ENCODE results near the gene CSNK1D. TPM values are rescaled to one million over a fixed set of nuclear protein-coding genes. Genes with fewer than 3 reads are reported as not detected.
A peak's percentile ranks its signal among the peaks of the same experiment; 100 is the strongest.
"Not testable (repeated sequence)": the region's sequence is repeated elsewhere in the genome, so short reads cannot be mapped to it uniquely, and the experiment has no call there.

CSNK1D gene
- total and polyA plus RNA-seq, 12 donors: 23.7 to 185 (median 125) TPM

GRCh38 chr17:82258555-82258954 is 14.9 kb downstream of the CSNK1D start:
- Histone ChIP-seq H3K4me1 (replicated peaks in 1 of 2) (no peaks in the 10 kb centered on the region), H3K27me3 (no peaks in the 10 kb centered on the region), H3K36me3 (replicated peaks in 1 of 2) (peaks cover 0 to 70% of the 10 kb centered on the region in 2 donors), H3K27ac (peak overlapping the region in 1 of 5 donors; percentile 3), H3K9me3 (replicated peaks in 1 of 3) (no peaks in the 10 kb centered on the region), H3K4me3 (no peak overlapping the region)
- WGBS, 4 donors: 68 to 80% (median 73%) methylated on average over 5 of the region's 5 CpGs
- intact Hi-C loops (cut with DNase I): no loop called here
- no peak for DNase-seq
- no peak for TF ChIP-seq POLR2A (IDR thresholded peaks at IDR 0.05)
- TF ChIP-seq, protein P1, sequence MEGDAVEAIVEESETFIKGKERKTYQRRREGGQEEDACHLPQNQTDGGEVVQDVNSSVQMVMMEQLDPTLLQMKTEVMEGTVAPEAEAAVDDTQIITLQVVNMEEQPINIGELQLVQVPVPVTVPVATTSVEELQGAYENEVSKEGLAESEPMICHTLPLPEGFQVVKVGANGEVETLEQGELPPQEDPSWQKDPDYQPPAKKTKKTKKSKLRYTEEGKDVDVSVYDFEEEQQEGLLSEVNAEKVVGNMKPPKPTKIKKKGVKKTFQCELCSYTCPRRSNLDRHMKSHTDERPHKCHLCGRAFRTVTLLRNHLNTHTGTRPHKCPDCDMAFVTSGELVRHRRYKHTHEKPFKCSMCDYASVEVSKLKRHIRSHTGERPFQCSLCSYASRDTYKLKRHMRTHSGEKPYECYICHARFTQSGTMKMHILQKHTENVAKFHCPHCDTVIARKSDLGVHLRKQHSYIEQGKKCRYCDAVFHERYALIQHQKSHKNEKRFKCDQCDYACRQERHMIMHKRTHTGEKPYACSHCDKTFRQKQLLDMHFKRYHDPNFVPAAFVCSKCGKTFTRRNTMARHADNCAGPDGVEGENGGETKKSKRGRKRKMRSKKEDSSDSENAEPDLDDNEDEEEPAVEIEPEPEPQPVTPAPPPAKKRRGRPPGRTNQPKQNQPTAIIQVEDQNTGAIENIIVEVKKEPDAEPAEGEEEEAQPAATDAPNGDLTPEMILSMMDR (IDR thresholded peaks at IDR 0.05): no peak

GRCh38 chr17:82257473-82257872 is 16.0 kb downstream of the CSNK1D start:
- 61 to 74% (median 71%) methylated on average over 9 to 10 of the region's 10 CpGs for WGBS, 4 donors
- Histone ChIP-seq H3K27me3 (no peaks in the 10 kb centered on the region), H3K4me3 (no peak overlapping the region), H3K4me1 (replicated peaks in 1 of 2) (no peaks in the 10 kb centered on the region), H3K27ac (no peak overlapping the region), H3K36me3 (replicated peaks in 1 of 2) (peaks cover 0 to 70% of the 10 kb centered on the region in 2 donors), H3K9me3 (replicated peaks in 1 of 3) (no peaks in the 10 kb centered on the region)
- TF ChIP-seq, protein P1 (IDR thresholded peaks at IDR 0.05): no peak
- no peak for TF ChIP-seq POLR2A (IDR thresholded peaks at IDR 0.05)
- intact Hi-C loops (cut with DNase I): no loop called here
- no peak for DNase-seq

DNA sequence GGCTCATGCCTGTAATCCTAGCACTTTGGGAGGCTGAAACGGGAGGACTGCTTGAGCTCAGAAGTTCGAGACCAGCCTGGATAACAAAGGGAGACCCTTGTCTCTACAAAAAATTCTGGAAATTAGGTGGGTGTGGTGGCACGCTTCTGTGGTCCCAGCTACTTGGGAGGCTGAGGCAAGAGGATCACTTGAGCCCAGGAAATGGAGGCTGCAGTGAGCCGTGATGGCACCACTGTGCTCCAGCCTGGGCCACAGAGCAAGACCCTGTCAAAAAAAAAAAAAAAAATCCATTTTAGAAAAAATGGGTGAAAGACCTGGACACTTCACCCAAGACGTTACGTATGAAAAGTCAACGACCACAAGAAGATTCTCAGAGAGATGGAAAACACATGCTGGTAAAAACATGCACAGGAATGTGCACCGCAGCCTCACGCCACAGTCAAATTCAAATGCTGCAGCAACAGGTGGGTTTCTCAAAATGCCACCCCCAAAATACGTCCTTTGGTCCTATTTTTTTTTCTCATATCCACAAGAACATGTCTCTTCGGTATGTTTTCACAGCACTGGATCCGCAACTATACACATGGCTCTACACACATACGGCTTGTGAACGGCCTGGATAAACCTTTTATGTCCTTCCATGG is 17.1 kb downstream of the CSNK1D start:
- DNase-seq: no peak
- Histone ChIP-seq H3K27ac (no peak overlapping the region), H3K36me3 (replicated peaks in 1 of 2) (peaks cover 0 to 70% of the 10 kb centered on the region in 2 donors), H3K4me1 (replicated peaks in 1 of 2) (no peaks in the 10 kb centered on the region), H3K27me3 (no peaks in the 10 kb centered on the region), H3K4me3 (no peak overlapping the region), H3K9me3 (replicated peaks in 1 of 3) (no peaks in the 10 kb centered on the region)
- TF ChIP-seq, protein P1 (IDR thresholded peaks at IDR 0.05): no peak
- no peak for TF ChIP-seq POLR2A (IDR thresholded peaks at IDR 0.05)
- intact Hi-C loops (cut with DNase I): no loop called here
- 92 to 94% (median 94%) methylated on average over 14 of the region's 14 CpGs for WGBS, 4 donors

- peaks cover 0 to 70% of the 10 kb centered on the region in 2 donors for H3K36me3 ChIP-seq (replicated peaks in 1 of 2)
- TF ChIP-seq, protein P1 (IDR thresholded peaks at IDR 0.05): no peak
- no peak for TF ChIP-seq POLR2A (IDR thresholded peaks at IDR 0.05)
- intact Hi-C loops (cut with DNase I): no loop called here
- no peak overlapping the region for H3K4me3 ChIP-seq
- H3K27ac ChIP-seq: peak overlapping the region in 1 of 5 donors; percentile 17
- H3K27me3 ChIP-seq: no peaks in the 10 kb centered on the region
- H3K4me1 ChIP-seq (replicated peaks in 1 of 2): no peaks in the 10 kb centered on the region
- no peak for DNase-seq
- no peaks in the 10 kb centered on the region for H3K9me3 ChIP-seq (replicated peaks in 1 of 3)
- WGBS, 4 donors: 63 to 82% (median 76%) methylated on average over 9 to 15 of the region's 15 CpGs
These were observed 18.0 kb downstream of the CSNK1D start for GRCh38 chr17:82255402-82255972.

GRCh38 chr17:82254746-82255145 is 18.8 kb downstream of the CSNK1D start:
- H3K27ac ChIP-seq; H3K9me3 ChIP-seq (replicated peaks in 1 of 3); H3K4me3 ChIP-seq; DNase-seq; H3K4me1 ChIP-seq (replicated peaks in 1 of 2); H3K27me3 ChIP-seq; intact Hi-C loops (cut with DNase I): not testable (repeated sequence)
- 90 to 98% (median 97%) methylated on average over 8 to 33 of the region's 33 CpGs for WGBS, 4 donors
- peaks cover 0 to 78% of the 10 kb centered on the region in 2 donors for H3K36me3 ChIP-seq (replicated peaks in 1 of 2)

GRCh38 chr17:82254096-82254495 is 19.4 kb downstream of the CSNK1D start:
- H3K4me1 ChIP-seq (replicated peaks in 1 of 2); H3K4me3 ChIP-seq; DNase-seq; H3K9me3 ChIP-seq (replicated peaks in 1 of 3); H3K27ac ChIP-seq; intact Hi-C loops (cut with DNase I); H3K27me3 ChIP-seq: not testable (repeated sequence)
- 97 to 98% (median 98%) methylated on average over 7 to 39 of the region's 39 CpGs for WGBS, 4 donors
- H3K36me3 ChIP-seq (replicated peaks in 1 of 2): peaks cover 0 to 78% of the 10 kb centered on the region in 2 donors

All from adrenal gland (tissue), 12 donors.